OCI-LY1 (cell line): ENCODE results near the gene PLEKHG4.

Source experiments
- H2AFZ ChIP-seq: fragments of 200-600 bp; sonication (generic), shearing (Covaris generic); 2 replicates; pipeline ENCODE4 v1.6.0; 2014; ENCODE audit warnings: antibody characterized with exemption, mild to moderate bottlenecking, low read length
- H3F3A ChIP-seq: fragments of 200-600 bp; sonication (generic), shearing (Covaris generic); 2 replicates; pipeline ENCODE4 v1.6.0; 2014; ENCODE audit warnings: mild to moderate bottlenecking, antibody characterized with exemption, low read length, moderate library complexity; ENCODE audit not compliant: insufficient read depth
- H3K27ac ChIP-seq: fragments of 200-600 bp; sonication (generic); 2 replicates; pipeline ENCODE4 v1.5.1; 2014; ENCODE audit warnings: low read length, mixed run types, mild to moderate bottlenecking, low read depth; ENCODE audit not compliant: poor library complexity, severe bottlenecking
- H3K27me3 ChIP-seq: fragments of 200-600 bp; sonication (generic); 2 replicates; pipeline ENCODE4 v1.6.0; 2014; ENCODE audit warnings: antibody characterized with exemption, mild to moderate bottlenecking, low read length, moderate library complexity; ENCODE audit not compliant: insufficient read depth
- H3K36me3 ChIP-seq: fragments of 200-600 bp; sonication (generic); 2 replicates; pipeline ENCODE4 v1.6.1; 2014; ENCODE audit warnings: mild to moderate bottlenecking, antibody characterized with exemption, low read length, moderate library complexity, mixed read lengths; ENCODE audit not compliant: insufficient read depth
- H3K4me1 ChIP-seq: fragments of 200-600 bp; sonication (generic); 2 replicates; pipeline ENCODE4 v1.5.1; 2014; ENCODE audit warnings: mild to moderate bottlenecking, low read length, moderate library complexity; ENCODE audit not compliant: insufficient read depth, severe bottlenecking
- H3K4me2 ChIP-seq: fragments of 200-600 bp; sonication (generic), shearing (Covaris generic); 2 replicates; pipeline ENCODE4 v1.6.1; 2014; ENCODE audit warnings: low read length
- H3K4me3 ChIP-seq: fragments of 200-600 bp; sonication (generic); 2 replicates; pipeline ENCODE4 v1.5.1; 2014; ENCODE audit warnings: low read length, low read depth, mild to moderate bottlenecking, mixed read lengths; ENCODE audit not compliant: poor library complexity, severe bottlenecking
- H3K79me2 ChIP-seq: fragments of 200-600 bp; shearing (Covaris generic); 2 replicates; pipeline ENCODE4 v1.6.1; 2016; ENCODE audit warnings: mixed run types, low read length, mixed read lengths; ENCODE audit not compliant: insufficient read depth
- H3K9ac ChIP-seq: fragments of 200-600 bp; sonication (generic), shearing (Covaris generic); 2 replicates; pipeline ENCODE4 v1.6.1; 2014; ENCODE audit warnings: mild to moderate bottlenecking, low read length, mixed read lengths
- H3K9me2 ChIP-seq: fragments of 200-600 bp; sonication (generic), shearing (Covaris generic); 2 replicates; pipeline ENCODE4 v1.6.1; 2014; ENCODE audit warnings: low read depth, mild to moderate bottlenecking, low read length, mixed read lengths
- H3K9me3 ChIP-seq: fragments of 200-600 bp; shearing (Covaris generic); 2 replicates; pipeline ENCODE4 v1.6.1; 2014; ENCODE audit warnings: low read length, mixed read lengths
- H4K20me1 ChIP-seq: fragments of 200-600 bp; sonication (generic), shearing (Covaris generic); 2 replicates; pipeline ENCODE4 v1.6.0; 2016; ENCODE audit warnings: mild to moderate bottlenecking, low read length; ENCODE audit not compliant: insufficient read depth
- EZH2 ChIP-seq: fragments of 200-600 bp; sonication (generic), shearing (Covaris generic); IDR thresholded peaks from 2 replicates; pipeline ENCODE4 v1.8.0; 2017; ENCODE audit warnings: borderline replicate concordance, mixed run types, mild to moderate bottlenecking, antibody characterized with exemption, low read length, moderate library complexity, mixed read lengths
- TF ChIP-seq, protein P1 (sequence below): fragments of 200-600 bp; sonication (generic), shearing (Covaris generic); IDR thresholded peaks from 2 replicates; pipeline ENCODE4 v1.5.1; 2017; ENCODE audit warnings: mild to moderate bottlenecking, antibody characterized with exemption, low read length, moderate library complexity, mixed read lengths

PLEKHG4 gene

DNA sequence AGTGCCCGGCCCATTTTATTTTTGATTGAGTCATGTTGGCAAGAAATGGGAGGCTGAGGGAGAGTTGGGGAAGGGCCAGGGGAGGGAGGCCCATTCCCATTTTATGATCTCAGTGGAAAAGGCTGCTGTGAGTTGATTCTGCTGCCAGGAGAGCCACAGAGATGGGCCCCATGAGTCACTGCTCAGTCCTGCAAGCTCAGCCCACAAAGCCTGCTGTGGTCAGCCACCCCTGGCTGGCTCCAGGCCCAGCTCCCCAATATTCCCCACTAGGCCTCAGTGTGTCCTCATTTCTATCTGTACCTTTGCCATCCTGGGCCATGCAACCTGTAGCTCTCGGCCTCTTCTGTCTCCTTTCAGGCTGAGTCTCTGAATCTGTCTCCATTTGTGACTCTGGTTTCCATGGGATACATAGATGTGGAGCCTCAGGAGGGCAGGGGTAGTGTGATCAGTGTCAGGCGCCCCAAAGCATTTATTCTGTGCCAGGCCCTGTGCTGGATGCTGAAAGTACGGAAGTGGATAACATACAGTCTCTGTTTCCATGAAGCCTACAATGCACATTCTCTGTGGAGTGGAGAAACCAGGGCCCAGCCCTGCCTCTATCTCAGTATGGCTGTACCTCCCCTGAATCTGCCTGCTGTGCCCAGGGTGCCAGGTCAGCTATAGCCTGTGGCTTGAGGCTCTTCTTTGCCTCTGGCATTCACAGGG is 1.9 kb upstream of the PLEKHG4 start:
- Histone ChIP-seq H3K4me1 (peaks cover 9% of the 10 kb centered on the region), H3K27ac (no peak overlapping the region), H2AFZ (no peak overlapping the region), H3F3A (no peaks in the 10 kb centered on the region), H3K79me2 (no peaks in the 10 kb centered on the region), H3K9me3 (no peaks in the 10 kb centered on the region), H3K4me2 (peak overlapping the region; percentile 72; the same call in 1 of the 2 replicates), H3K9me2 (no peaks in the 10 kb centered on the region), H3K36me3 (peaks cover 9% of the 10 kb centered on the region), H3K9ac (no peak overlapping the region; the same call in 1 of the 2 replicates), H3K27me3 (no peaks in the 10 kb centered on the region), H3K4me3 (peak overlapping the region; percentile 78), H4K20me1 (no peaks in the 10 kb centered on the region)
- TF ChIP-seq, protein P1, sequence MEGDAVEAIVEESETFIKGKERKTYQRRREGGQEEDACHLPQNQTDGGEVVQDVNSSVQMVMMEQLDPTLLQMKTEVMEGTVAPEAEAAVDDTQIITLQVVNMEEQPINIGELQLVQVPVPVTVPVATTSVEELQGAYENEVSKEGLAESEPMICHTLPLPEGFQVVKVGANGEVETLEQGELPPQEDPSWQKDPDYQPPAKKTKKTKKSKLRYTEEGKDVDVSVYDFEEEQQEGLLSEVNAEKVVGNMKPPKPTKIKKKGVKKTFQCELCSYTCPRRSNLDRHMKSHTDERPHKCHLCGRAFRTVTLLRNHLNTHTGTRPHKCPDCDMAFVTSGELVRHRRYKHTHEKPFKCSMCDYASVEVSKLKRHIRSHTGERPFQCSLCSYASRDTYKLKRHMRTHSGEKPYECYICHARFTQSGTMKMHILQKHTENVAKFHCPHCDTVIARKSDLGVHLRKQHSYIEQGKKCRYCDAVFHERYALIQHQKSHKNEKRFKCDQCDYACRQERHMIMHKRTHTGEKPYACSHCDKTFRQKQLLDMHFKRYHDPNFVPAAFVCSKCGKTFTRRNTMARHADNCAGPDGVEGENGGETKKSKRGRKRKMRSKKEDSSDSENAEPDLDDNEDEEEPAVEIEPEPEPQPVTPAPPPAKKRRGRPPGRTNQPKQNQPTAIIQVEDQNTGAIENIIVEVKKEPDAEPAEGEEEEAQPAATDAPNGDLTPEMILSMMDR = no peak
- TF ChIP-seq EZH2 = no peak

DNA sequence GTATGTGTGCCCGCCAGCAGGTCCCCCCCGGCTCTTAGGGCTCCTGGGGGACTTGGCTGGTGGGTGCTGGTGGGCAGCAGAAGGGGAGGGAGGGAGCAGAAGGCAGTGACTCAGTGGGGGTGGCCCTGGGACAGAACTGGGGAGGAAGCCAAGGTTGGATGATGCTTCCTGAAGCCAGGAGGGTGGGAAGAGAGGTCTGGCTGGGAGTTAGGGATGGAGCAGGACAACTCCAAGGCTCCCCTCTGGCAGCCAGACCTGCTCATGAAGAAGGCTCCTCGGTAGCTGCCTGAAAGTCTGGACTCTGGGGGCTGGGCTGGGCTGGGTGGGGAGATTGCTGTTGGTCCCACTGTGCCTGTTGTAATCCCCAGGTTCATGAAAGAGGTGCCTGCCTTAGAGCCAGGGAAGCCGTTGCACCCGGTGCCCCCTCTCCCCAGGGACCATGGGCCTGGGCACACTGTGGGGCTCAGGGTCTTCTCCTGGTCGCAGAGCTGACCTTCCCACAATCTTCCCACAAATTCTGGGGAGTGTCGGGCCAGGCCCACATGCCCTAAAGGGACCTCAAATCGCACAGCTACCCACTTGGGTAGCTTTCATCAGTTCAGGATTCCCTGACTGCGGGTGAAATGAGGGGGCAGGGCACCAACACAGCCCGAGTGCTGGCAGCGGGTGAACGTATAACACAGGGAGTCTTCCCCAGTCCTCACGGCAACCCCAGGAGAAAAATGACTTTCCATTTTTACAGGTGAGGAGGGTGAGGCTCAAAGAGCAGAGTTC is 1.1 kb upstream of the PLEKHG4 start:
- H3K4me1 ChIP-seq = peaks cover 9% of the 10 kb centered on the region
- H3F3A ChIP-seq = no peaks in the 10 kb centered on the region
- no peaks in the 10 kb centered on the region for H3K27me3 ChIP-seq
- H4K20me1 ChIP-seq = no peaks in the 10 kb centered on the region
- peak overlapping the region; percentile 78 for H3K4me3 ChIP-seq
- H3K79me2 ChIP-seq = no peaks in the 10 kb centered on the region
- no peak overlapping the region for H3K27ac ChIP-seq
- H3K9ac ChIP-seq = peak overlapping the region; percentile 74
- peaks cover 9% of the 10 kb centered on the region for H3K36me3 ChIP-seq
- H3K9me3 ChIP-seq = no peaks in the 10 kb centered on the region
- TF ChIP-seq, protein P1 = no peak
- no peak for TF ChIP-seq EZH2
- peak overlapping the region; percentile 72 for H3K4me2 ChIP-seq
- no peaks in the 10 kb centered on the region for H3K9me2 ChIP-seq
- H2AFZ ChIP-seq = no peak overlapping the region

DNA sequence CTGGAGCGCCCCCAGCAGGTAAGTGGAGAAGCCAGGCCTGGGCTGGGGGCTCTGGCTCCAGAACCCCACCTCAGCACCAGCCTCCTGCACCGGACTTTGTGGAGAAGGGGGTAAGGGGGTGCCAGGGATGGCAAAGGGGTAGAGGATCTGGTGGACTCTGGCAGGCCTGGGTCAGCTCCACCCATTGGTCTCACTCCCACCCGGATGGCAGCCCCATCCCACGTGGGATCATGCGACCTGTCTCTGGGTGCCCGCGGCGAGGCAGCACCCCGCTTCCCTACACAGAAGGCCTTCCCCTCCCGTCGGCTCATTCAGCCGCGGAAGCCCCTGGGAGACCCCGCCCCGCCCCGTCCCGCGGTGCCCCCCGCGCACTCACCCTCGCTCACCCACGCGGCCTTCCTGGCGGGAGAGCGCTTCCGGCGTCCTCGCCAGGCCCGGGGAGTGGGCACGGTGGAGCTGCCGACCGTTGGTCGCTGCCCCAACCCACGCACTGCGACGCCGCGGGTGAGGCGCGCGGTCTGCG is 498 bp upstream of the PLEKHG4 start:
- Histone ChIP-seq H3K36me3 (peaks cover 9% of the 10 kb centered on the region), H3K79me2 (no peaks in the 10 kb centered on the region), H3K9me3 (no peaks in the 10 kb centered on the region), H3K27me3 (no peaks in the 10 kb centered on the region), H2AFZ (peak overlapping the region; percentile 35; the same call in 1 of the 2 replicates), H3K9me2 (no peaks in the 10 kb centered on the region), H3F3A (no peaks in the 10 kb centered on the region), H4K20me1 (no peaks in the 10 kb centered on the region), H3K27ac (no peak overlapping the region), H3K9ac (peak overlapping the region; percentile 74), H3K4me3 (peak overlapping the region; percentile 78), H3K4me1 (peaks cover 9% of the 10 kb centered on the region), H3K4me2 (peak overlapping the region; percentile 72)
- TF ChIP-seq EZH2 = no peak
- TF ChIP-seq, protein P1 = peak; percentile 80
